HG02759 (cell line): Measurements from ENCODE around the gene TMEM87B.
"Not testable (repeated sequence)": the region's sequence is repeated elsewhere in the genome, so short reads cannot be mapped to it uniquely, and the experiment has no call there.

Experiments used
- ATAC-seq: cut with Tn5 transposase; IDR thresholded peaks from one replicate; pipeline ENCODE4 v1.9.1; 2021; ENCODE audit warnings: mild to moderate bottlenecking, moderate library complexity; ENCODE audit not compliant: unreplicated experiment

Gene TMEM87B

GRCh38 chr2:112065486-112065885, 10.4 kb downstream of the TMEM87B start:
- ATAC-seq: no peak

GRCh38 chr2:112065966-112066365, 10.9 kb downstream of the TMEM87B start:
- ATAC-seq: no peak

- not testable (repeated sequence) for ATAC-seq
Measured at GRCh38 chr2:112069794-112070193, 14.7 kb downstream of the TMEM87B start.

- ATAC-seq: no peak
Measured at GRCh38 chr2:112073875-112074274, 18.8 kb downstream of the TMEM87B start.

- no peak for ATAC-seq
Measured at GRCh38 chr2:112074506-112074905, 19.4 kb downstream of the TMEM87B start.

- ATAC-seq: no peak
Measured at GRCh38 chr2:112075490-112076260, 20.6 kb downstream of the TMEM87B start.

GRCh38 chr2:112077814-112078213, 22.7 kb downstream of the TMEM87B start:
- ATAC-seq: no peak

- ATAC-seq: no peak
Measured at GRCh38 chr2:112081262-112081661, 26.2 kb downstream of the TMEM87B start.

- no peak for ATAC-seq
Measured at GRCh38 chr2:112084689-112085374, 29.8 kb downstream of the TMEM87B start.

- no peak for ATAC-seq
Measured at GRCh38 chr2:112085375-112085730, 30.3 kb downstream of the TMEM87B start.

GRCh38 chr2:112085916-112086669, 31.0 kb downstream of the TMEM87B start:
- no peak for ATAC-seq

GRCh38 chr2:112087346-112088020, 32.4 kb downstream of the TMEM87B start:
- ATAC-seq: peak; percentile 83

GRCh38 chr2:112089375-112089774, 34.3 kb downstream of the TMEM87B start:
- no peak for ATAC-seq

- ATAC-seq: no peak
Measured at GRCh38 chr2:112092286-112093041, 37.4 kb downstream of the TMEM87B start.

- no peak for ATAC-seq
Measured at GRCh38 chr2:112093216-112093615, 38.1 kb downstream of the TMEM87B start.

- ATAC-seq: no peak
Measured at GRCh38 chr2:112095681-112096080, 40.6 kb downstream of the TMEM87B start.

- ATAC-seq: no peak
Measured at GRCh38 chr2:112096098-112096497, 41.0 kb downstream of the TMEM87B start.

- ATAC-seq: no peak
Measured at GRCh38 chr2:112108178-112108832, 53.2 kb downstream of the TMEM87B start.

GRCh38 chr2:112109278-112109677, 54.2 kb downstream of the TMEM87B start:
- no peak for ATAC-seq

- ATAC-seq: no peak
Measured at GRCh38 chr2:112110966-112111365, 55.9 kb downstream of the TMEM87B start.
